ENCODE measurements around the gene FEZF1.

The FEZF1 gene

DNA sequence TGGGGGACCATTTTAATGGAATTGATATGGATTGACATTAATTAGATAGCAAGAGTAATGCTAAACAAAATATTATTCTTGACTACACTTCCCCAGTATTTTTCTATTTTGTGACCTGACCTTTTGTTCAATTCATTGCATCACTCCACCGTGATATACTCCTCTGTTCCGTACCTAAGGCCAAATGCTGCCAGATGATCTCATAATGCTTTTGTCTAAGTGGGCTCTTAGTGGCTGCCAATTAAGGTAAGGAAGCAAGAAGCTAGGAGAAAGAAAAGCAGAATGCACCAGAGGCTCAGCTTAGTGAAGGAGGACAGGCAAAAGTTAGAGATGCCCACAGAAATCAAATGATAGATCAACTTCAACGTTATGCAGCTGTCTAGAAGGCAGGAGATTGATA is 36.4 kb downstream of the FEZF1 start:
- DNase-seq (ENCODE audit: low read depth in 3 of 3), result no peak

DNA sequence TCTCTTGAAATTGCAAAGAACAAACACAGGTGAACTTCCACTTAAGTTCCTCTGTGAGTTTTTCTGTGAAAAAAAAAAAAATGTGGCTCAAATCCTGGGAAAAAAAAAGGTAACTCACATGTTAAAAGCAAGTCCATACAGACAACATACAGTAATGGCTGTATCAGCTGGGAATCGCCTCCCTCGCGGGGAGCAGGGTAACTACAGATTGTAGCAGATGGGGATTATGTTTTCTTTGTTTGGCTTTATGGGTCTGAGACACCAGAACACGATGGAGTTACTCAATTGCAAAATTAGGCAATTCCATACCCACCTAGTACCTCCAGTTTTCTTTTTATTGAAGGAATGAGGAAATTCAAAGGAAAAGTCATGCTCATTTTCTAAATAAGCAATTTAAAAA is 42.3 kb downstream of the FEZF1 start:
- no peak for DNase-seq (ENCODE audit: low read depth in 3 of 3)

DNA sequence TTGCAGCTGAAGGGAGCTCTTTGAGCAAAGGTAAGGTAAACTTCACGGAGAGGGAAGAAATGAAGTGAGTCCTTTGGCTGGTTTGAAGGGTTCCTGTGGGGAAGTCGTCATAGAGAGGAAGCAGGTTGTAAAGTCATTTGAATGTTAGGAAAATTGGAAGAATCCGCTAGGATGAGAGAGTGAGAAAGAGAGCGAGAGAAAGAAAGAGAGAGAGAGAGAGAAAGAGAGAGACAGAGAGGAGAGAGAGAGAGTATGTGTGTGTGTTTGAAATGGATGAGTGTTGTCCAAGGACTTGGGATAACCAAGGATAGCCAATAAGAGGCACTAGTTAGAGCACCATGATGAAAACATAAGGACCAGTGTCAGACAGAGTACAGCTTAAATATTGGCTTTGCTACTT is 43.1 kb downstream of the FEZF1 start:
- no peak for DNase-seq (ENCODE audit: low read depth in 3 of 3)

DNA sequence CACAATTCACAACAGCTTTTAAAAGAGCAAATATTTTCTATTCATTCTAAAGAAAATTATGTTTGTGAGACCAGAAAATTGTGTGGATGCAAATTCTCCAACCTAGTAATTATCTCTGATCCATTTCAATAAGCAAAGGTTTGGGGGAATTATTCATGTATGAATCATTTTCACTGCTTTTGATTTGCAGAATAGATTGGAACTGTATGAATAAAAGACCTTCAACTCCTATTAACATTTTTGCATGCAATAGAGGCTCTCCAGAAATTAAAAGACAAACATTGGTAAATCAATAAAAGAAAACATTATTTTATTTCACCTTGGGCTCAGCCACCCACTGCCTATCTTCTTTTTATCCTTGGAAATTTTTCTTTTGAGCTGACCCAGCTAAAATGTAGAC is 43.5 kb downstream of the FEZF1 start:
- no peak for DNase-seq (ENCODE audit: low read depth in 3 of 3)

DNA sequence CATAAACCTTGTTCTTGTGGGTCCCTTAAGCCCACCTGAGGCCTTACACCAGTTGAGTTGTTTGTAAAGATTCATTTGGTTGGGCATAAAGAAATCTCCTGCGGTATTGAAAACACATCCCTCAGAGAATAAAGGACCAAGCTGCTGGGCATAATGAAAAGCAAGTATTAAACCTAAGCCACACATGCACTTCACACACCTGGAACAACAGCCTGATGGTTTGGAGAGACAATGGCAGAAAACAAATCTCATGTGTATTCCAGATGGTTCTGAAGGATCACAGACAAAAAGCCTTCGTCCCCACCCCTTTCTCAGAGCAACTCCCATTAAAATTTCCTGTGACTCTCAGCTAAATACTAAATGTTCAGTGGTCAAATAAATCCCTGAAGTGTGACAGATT is 44.2 kb downstream of the FEZF1 start:
- no peak for DNase-seq (ENCODE audit: low read depth in 3 of 3)

DNA sequence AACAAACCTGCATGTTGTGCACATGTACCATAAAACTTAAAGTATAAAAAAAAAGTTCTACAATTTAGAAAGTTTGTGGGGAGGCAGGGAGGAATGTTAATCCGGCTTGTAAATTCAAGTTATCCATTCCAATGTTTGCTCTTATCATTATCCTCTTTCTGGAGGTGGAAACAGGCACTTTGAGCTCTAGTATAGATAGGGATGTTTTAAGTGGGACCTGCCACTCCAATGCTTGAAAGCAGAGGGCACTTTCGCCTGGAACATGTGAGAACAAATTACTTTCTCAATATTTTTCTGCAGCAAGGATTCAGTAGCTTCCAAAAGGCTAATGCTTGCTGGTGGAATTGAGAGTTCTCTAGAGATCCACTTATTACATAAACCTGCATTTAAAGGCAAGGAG is 45.6 kb downstream of the FEZF1 start:
- no peak for DNase-seq (ENCODE audit: low read depth in 3 of 3)

DNA sequence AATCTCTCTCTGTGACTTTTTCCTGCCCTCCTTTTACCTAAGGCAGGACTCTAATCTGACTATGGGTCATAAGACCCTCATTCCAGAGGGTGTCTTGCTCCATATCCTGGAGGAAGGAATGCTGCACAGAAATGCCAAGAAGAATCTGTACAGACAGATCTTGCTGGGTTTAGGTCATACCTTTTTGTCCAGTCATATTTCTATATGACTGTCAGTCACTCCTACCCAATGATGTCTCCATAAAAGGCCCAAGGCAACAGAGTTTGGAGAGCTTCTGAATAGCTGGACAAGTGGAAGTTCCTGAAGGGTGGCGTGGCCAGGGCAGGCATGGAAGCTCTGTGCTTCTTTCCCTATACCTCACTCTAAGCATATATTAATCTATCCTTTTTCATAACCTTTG is 47.5 kb downstream of the FEZF1 start:
- DNase-seq (ENCODE audit: low read depth in 3 of 3), result no peak

DNA sequence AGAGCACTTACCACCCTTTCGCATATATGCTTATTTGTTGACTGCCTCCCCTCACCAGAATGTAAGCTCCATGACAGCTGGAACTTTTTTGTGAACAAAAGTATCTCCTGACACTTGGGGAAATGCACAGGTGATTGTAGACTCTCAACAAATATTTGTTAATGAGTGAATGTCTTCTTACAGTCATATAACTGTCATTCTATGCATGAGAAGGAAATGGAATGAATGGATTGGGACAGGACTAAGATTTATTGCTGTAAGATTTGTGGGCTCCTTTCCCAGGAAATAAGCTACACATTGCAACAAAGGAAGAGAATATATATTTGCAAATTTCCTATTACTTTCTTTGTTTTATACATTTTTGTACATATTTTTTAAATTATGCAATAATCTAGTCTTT is 48.5 kb downstream of the FEZF1 start:
- DNase-seq (ENCODE audit: low read depth in 3 of 3), result no peak

DNA sequence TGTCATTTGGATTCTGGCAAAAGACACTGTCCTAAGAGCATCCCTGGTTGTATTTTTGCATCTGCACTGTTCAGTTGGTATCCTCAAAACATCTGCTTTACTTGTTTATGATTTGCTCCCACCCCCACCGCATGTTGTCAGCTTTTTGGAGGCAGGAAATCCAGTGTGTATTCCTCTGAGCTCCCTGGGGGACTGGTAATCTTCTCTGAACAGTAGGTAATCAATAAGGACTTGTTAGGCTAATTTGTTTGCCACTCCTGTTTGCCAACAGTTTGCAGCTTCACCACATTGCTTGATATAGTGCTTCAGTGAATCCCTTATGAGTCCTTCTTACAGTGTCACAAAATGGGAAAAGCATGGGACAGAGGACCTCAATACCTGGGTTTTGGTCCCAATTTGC is 49.1 kb downstream of the FEZF1 start:
- DNase-seq (ENCODE audit: low read depth in 3 of 3), result no peak
